ENCODE results near the gene KAZN. TPM values are rescaled to one million over a fixed set of nuclear protein-coding genes. Genes with fewer than 3 reads are reported as not detected.

The KAZN gene
- total RNA-seq, 1 donor from 2014 or later: 9.4 TPM

DNA sequence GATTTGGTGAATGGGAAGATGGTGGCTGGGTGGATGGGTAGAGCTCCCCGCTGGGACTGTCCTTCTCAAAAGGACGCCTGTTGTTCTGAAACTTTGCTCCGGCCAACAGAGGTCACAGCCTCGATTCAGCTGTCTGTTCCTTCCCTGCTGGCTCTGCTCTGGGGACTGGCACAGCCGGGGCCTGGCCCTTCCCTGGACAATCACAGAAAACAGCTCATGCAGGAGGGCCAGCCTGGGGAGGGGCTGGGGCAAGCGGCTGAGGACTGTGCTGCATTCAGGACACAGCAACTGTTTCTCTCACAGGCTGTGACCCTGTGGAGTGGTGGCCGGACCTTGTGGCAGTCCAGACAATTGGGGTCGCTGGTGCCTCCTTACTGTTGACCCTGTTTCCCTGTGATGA is 444.4 kb downstream of the KAZN start:
- no peak overlapping the region for H2AFZ ChIP-seq (ENCODE audit: low read depth, low read length)
- H3K27ac ChIP-seq (ENCODE audit: low read depth, low read length): no peak overlapping the region
- H3K9me3 ChIP-seq (ENCODE audit: insufficient read depth, low read depth, low read length): no peaks in the 10 kb centered on the region
- peaks cover 5% of the 10 kb centered on the region for H3K36me3 Mint-ChIP-seq (ENCODE audit: low read depth, unreplicated experiment)
- H3K79me2 ChIP-seq (ENCODE audit: insufficient read depth, low read length): no peaks in the 10 kb centered on the region
- H4K20me1 ChIP-seq (ENCODE audit: insufficient read depth, low read length): no peaks in the 10 kb centered on the region
- peaks cover 3% of the 10 kb centered on the region for H3K4me1 Mint-ChIP-seq (ENCODE audit: low read depth, unreplicated experiment)
- no peak for TF ChIP-seq EZH2 (IDR thresholded peaks at IDR 0.05; ENCODE audit: insufficient read depth, low read length)
- no peak overlapping the region for H3K27ac Mint-ChIP-seq (ENCODE audit: unreplicated experiment)
- H3K27me3 ChIP-seq (ENCODE audit: insufficient read depth, low read length): no peaks in the 10 kb centered on the region
- no peaks in the 10 kb centered on the region for H3K9me3 Mint-ChIP-seq (ENCODE audit: unreplicated experiment)
- H3K4me3 Mint-ChIP-seq (ENCODE audit: unreplicated experiment): no peak overlapping the region
- no peak overlapping the region for H3K4me2 ChIP-seq (ENCODE audit: low read length)
- no peaks in the 10 kb centered on the region for H3K4me1 ChIP-seq (ENCODE audit: insufficient read depth, low read length)
- H3K27me3 Mint-ChIP-seq (ENCODE audit: low read depth, unreplicated experiment): peaks cover 3% of the 10 kb centered on the region
- H3K9ac ChIP-seq (ENCODE audit: low read length): no peak overlapping the region
- no peaks in the 10 kb centered on the region for H3K36me3 ChIP-seq (ENCODE audit: insufficient read depth, low read length)
- no peak overlapping the region for H3K4me3 ChIP-seq (ENCODE audit: insufficient read depth, low read depth, low read length)
- FAIRE-seq (no peak), DNase-seq (ENCODE audit: low read depth) (no peak)

- Mint-ChIP-seq H3K4me1 (ENCODE audit: low read depth, unreplicated experiment) (peaks cover 3% of the 10 kb centered on the region), H3K36me3 (ENCODE audit: low read depth, unreplicated experiment) (peaks cover 2% of the 10 kb centered on the region), H3K27me3 (ENCODE audit: low read depth, unreplicated experiment) (peaks cover 3% of the 10 kb centered on the region)
These were observed 445.4 kb downstream of the KAZN start for GRCh38 chr1:15043934-15044333.

GRCh38 chr1:15045123-15045522 is 446.6 kb downstream of the KAZN start:
- peaks cover 3% of the 10 kb centered on the region for H3K4me1 Mint-ChIP-seq (ENCODE audit: low read depth, unreplicated experiment)
- peaks cover 3% of the 10 kb centered on the region for H3K27me3 Mint-ChIP-seq (ENCODE audit: low read depth, unreplicated experiment)
- Histone ChIP-seq H2AFZ (ENCODE audit: low read depth, low read length) (no peak overlapping the region), H3K79me2 (ENCODE audit: insufficient read depth, low read length) (no peaks in the 10 kb centered on the region), H3K4me1 (ENCODE audit: insufficient read depth, low read length) (no peaks in the 10 kb centered on the region), H3K36me3 (ENCODE audit: insufficient read depth, low read length) (no peaks in the 10 kb centered on the region), H3K27me3 (ENCODE audit: insufficient read depth, low read length) (no peaks in the 10 kb centered on the region), H4K20me1 (ENCODE audit: insufficient read depth, low read length) (no peaks in the 10 kb centered on the region), H3K9me3 (ENCODE audit: insufficient read depth, low read depth, low read length) (no peaks in the 10 kb centered on the region), H3K27ac (ENCODE audit: low read depth, low read length) (no peak overlapping the region), H3K4me2 (ENCODE audit: low read length) (no peak overlapping the region), H3K4me3 (ENCODE audit: insufficient read depth, low read depth, low read length) (no peak overlapping the region), H3K9ac (ENCODE audit: low read length) (no peak overlapping the region)
- FAIRE-seq (no peak), DNase-seq (ENCODE audit: low read depth) (no peak)
- H3K4me3 Mint-ChIP-seq (ENCODE audit: unreplicated experiment): no peak overlapping the region
- no peaks in the 10 kb centered on the region for H3K9me3 Mint-ChIP-seq (ENCODE audit: unreplicated experiment)
- H3K36me3 Mint-ChIP-seq (ENCODE audit: low read depth, unreplicated experiment): peaks cover 2% of the 10 kb centered on the region
- no peak overlapping the region for H3K27ac Mint-ChIP-seq (ENCODE audit: unreplicated experiment)
- TF ChIP-seq EZH2 (IDR thresholded peaks at IDR 0.05; ENCODE audit: insufficient read depth, low read length): no peak
- TF ChIP-seq, protein P1, sequence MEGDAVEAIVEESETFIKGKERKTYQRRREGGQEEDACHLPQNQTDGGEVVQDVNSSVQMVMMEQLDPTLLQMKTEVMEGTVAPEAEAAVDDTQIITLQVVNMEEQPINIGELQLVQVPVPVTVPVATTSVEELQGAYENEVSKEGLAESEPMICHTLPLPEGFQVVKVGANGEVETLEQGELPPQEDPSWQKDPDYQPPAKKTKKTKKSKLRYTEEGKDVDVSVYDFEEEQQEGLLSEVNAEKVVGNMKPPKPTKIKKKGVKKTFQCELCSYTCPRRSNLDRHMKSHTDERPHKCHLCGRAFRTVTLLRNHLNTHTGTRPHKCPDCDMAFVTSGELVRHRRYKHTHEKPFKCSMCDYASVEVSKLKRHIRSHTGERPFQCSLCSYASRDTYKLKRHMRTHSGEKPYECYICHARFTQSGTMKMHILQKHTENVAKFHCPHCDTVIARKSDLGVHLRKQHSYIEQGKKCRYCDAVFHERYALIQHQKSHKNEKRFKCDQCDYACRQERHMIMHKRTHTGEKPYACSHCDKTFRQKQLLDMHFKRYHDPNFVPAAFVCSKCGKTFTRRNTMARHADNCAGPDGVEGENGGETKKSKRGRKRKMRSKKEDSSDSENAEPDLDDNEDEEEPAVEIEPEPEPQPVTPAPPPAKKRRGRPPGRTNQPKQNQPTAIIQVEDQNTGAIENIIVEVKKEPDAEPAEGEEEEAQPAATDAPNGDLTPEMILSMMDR (IDR thresholded peaks at IDR 0.05; ENCODE audit: insufficient read depth, low read depth, low read length): no peak

More at GRCh38 chr1:15043934-15044333, 445.4 kb downstream of the KAZN start:
- FAIRE-seq (no peak), DNase-seq (ENCODE audit: low read depth) (no peak)
- Histone ChIP-seq H3K79me2 (ENCODE audit: insufficient read depth, low read length) (no peaks in the 10 kb centered on the region), H3K9me3 (ENCODE audit: insufficient read depth, low read depth, low read length) (no peaks in the 10 kb centered on the region), H3K4me1 (ENCODE audit: insufficient read depth, low read length) (no peaks in the 10 kb centered on the region), H3K36me3 (ENCODE audit: insufficient read depth, low read length) (no peaks in the 10 kb centered on the region), H3K4me2 (ENCODE audit: low read length) (no peak overlapping the region), H3K4me3 (ENCODE audit: insufficient read depth, low read depth, low read length) (no peak overlapping the region), H3K9ac (ENCODE audit: low read length) (no peak overlapping the region), H3K27me3 (ENCODE audit: insufficient read depth, low read length) (no peaks in the 10 kb centered on the region), H2AFZ (ENCODE audit: low read depth, low read length) (no peak overlapping the region), H3K27ac (ENCODE audit: low read depth, low read length) (no peak overlapping the region), H4K20me1 (ENCODE audit: insufficient read depth, low read length) (no peaks in the 10 kb centered on the region)
- H3K4me3 Mint-ChIP-seq (ENCODE audit: unreplicated experiment): no peak overlapping the region
- no peak overlapping the region for H3K27ac Mint-ChIP-seq (ENCODE audit: unreplicated experiment)
- H3K9me3 Mint-ChIP-seq (ENCODE audit: unreplicated experiment): no peaks in the 10 kb centered on the region
- TF ChIP-seq, protein P1 (IDR thresholded peaks at IDR 0.05; ENCODE audit: insufficient read depth, low read depth, low read length): no peak
- no peak for TF ChIP-seq EZH2 (IDR thresholded peaks at IDR 0.05; ENCODE audit: insufficient read depth, low read length)
